Sigmoid colon (tissue), 7 donors: ENCODE results near the gene BHMT. TPM values are rescaled to one million over a fixed set of nuclear protein-coding genes. Genes with fewer than 3 reads are reported as not detected.

Experiments used
- DNase-seq: peaks from one replicate; pipeline ENCODE4 v3.0.0-alpha.2; 2019
- H3K27ac ChIP-seq, 4 donors: fragments of 200-600 bp; sonication (generic); one replicate each; pipeline ENCODE4 v1.5.1; 2016 to 2019; ENCODE audit warnings: mild to moderate bottlenecking in 1 of 4
- H3K27me3 ChIP-seq, 3 donors: fragments of 200-600 bp; sonication (generic); one replicate each; pipeline ENCODE4 v1.5.1; 2019; ENCODE audit warnings: mild to moderate bottlenecking in 1 of 3
- H3K36me3 ChIP-seq, 4 donors: fragments of 200-600 bp; sonication (generic); one replicate each; pipeline ENCODE4 v1.5.1; 2016 to 2019
- H3K4me1 ChIP-seq, 4 donors: fragments of 200-600 bp; sonication (generic); one replicate each; pipeline ENCODE4 v1.5.1; 2017 to 2019
- H3K4me3 ChIP-seq, 4 donors: fragments of 200-600 bp; sonication (generic); one replicate each; pipeline ENCODE4 v1.5.1; 2017 to 2019; ENCODE audit warnings: mild to moderate bottlenecking in 2 of 4, moderate library complexity in 1 of 4
- H3K9me3 ChIP-seq, 4 donors: fragments of 200-600 bp in 3 of 4; sonication (generic) in 3 of 4; one replicate each; pipeline versions ENCODE4 v1.5.1 to v1.6.1; 2013 to 2019
- EP300 ChIP-seq, 4 donors: sonication (generic); formaldehyde crosslinking; IDR thresholded peaks; one replicate each; pipeline ENCODE4 v1.6.1; 2017; ENCODE audit warnings: antibody characterized with exemption in 4 of 4
- POLR2A ChIP-seq, 2 donors: fragments of 450-650 bp; IDR thresholded peaks; one replicate each; pipeline ENCODE4 v1.6.1; 2016; ENCODE audit warnings: antibody characterized with exemption in 2 of 2, mild to moderate bottlenecking in 2 of 2, moderate library complexity in 2 of 2
- POLR2AphosphoS5 ChIP-seq, 4 donors: sonication (generic); formaldehyde crosslinking; IDR thresholded peaks; one replicate each; pipeline ENCODE4 v1.6.1; 2017; ENCODE audit warnings: antibody characterized with exemption in 4 of 4
- WGBS, 2 donors: extraction: QIAGEN DNeasy Blood & Tissue Kit; methylation state at CpG; one replicate each; pipeline ENCODE4 v1.1.7; 2013; 5-methylcytosine and 5-hydroxymethylcytosine counted together
- intact Hi-C: fragments of 100-400 bp; cut with DNase I; formaldehyde crosslinking; loops from one replicate; pipeline ENCODE4 v1.15.1; 2023
- polyA plus RNA-seq, 3 donors: library from polyadenylated mRNA; stranded (reverse); fragments of 200-250 nt; gene quantifications; one replicate each; pipeline ENCODE4 v1.2.3, GENCODE V29; 2013
- small RNA-seq, 3 donors: library from RNA; depleted of rRNA; stranded (forward); fragments of <200 nt; gene quantifications; one replicate each; pipeline ENCODE3, GENCODE V24; 2016
- total RNA-seq, 4 donors: library from RNA; depleted of rRNA; stranded (reverse); fragments of >200 nt; gene quantifications; one replicate each; pipeline ENCODE4 v1.1.0, GENCODE V29; 2016
- TF ChIP-seq, protein P1 (sequence below), 4 experiments: fragments of 450-650 bp in 3 of 4; fragments of 200-600 bp in 1 of 4; IDR thresholded peaks; one replicate each; pipeline ENCODE4 v1.5.1; 2016 to 2019; ENCODE audit warnings: antibody characterized with exemption in 4 of 4, mild to moderate bottlenecking in 3 of 4, moderate library complexity in 2 of 4
- donor health status: healthy with polysubstance abuse.
- donor health status: Bipolar disorder and iron deficiency.
- donor health status: healthy.

Gene BHMT
- total and polyA plus RNA-seq, 7 donors = 0.04 to 6.6 (median 0.36) TPM; not detected in 2

DNA sequence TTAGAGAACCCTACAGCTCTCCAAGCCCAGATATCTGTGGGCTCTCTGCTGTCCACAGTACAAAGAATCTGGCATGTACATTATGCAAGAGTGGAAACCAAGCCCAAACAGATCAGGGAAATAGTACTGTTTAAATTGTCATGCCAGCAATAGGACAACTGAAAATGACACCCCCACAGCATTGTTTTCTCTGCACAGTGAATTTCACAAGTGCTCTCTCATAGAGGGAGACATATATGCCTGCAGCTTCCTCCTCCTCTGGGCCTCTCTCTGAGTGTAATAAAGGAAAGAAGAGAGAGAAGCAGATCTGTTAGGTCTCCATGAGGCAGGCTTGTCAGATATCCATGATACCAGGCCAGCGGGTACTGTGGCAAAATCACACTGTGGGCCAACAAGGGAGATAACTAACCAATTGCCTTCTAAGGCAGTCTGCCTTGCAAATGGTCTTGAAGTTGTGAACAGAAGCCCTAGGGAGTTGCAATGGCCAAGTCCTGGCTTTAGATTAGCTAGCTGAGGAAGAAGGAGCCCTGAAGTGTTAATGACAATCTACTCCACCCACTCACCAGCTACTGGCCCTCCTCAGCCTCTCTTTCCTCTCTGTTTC is 69.9 kb downstream of the BHMT start:
- no peak for DNase-seq
- Histone ChIP-seq H3K27ac (peak overlapping the region; percentile 22 to 69 (median 56)), H3K36me3 (no peaks in the 10 kb centered on the region), H3K27me3 (no peaks in the 10 kb centered on the region), H3K4me3 (no peak overlapping the region), H3K9me3 (no peaks in the 10 kb centered on the region), H3K4me1 (peaks cover 0 to 40% (median 31%) of the 10 kb centered on the region in 4 donors)
- no peak for TF ChIP-seq EP300 (IDR thresholded peaks at IDR 0.05)
- no peak for TF ChIP-seq POLR2AphosphoS5 (IDR thresholded peaks at IDR 0.05)
- no peak for TF ChIP-seq POLR2A (IDR thresholded peaks at IDR 0.05)
- TF ChIP-seq, protein P1, sequence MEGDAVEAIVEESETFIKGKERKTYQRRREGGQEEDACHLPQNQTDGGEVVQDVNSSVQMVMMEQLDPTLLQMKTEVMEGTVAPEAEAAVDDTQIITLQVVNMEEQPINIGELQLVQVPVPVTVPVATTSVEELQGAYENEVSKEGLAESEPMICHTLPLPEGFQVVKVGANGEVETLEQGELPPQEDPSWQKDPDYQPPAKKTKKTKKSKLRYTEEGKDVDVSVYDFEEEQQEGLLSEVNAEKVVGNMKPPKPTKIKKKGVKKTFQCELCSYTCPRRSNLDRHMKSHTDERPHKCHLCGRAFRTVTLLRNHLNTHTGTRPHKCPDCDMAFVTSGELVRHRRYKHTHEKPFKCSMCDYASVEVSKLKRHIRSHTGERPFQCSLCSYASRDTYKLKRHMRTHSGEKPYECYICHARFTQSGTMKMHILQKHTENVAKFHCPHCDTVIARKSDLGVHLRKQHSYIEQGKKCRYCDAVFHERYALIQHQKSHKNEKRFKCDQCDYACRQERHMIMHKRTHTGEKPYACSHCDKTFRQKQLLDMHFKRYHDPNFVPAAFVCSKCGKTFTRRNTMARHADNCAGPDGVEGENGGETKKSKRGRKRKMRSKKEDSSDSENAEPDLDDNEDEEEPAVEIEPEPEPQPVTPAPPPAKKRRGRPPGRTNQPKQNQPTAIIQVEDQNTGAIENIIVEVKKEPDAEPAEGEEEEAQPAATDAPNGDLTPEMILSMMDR (IDR thresholded peaks at IDR 0.05) = no peak
- intact Hi-C loops = loop anchor here (5.0 kb wide), 1 partner anchor 56 kb away; the partner anchor contains the start of gene JMY
- 78 to 93% methylated on average over 1 of the region's 1 CpG for WGBS, 2 donors

Small RNA genes lying within 50 kb of the gene (small RNA-seq; reads per million reads assigned to genes)
- 0 to 0.07 (median 0) reads per million in 3 donors for gene RNY3P1

Other genes starting within 250 kb of the BHMT start
- gene ARSB, start 126.5 kb upstream of the BHMT start, total RNA-seq = 10 to 100 TPM in 3 of 4 donors, 1 to 10 TPM in 1; 8.6 to 22.2 (median 17.0) TPM
- 1 to 10 TPM; 1.2 to 4.8 (median 2.8) TPM for gene ARSB, start 126.5 kb upstream of the BHMT start, polyA plus RNA-seq
- 1 to 10 TPM; 1.8 to 5.3 (median 2.6) TPM for gene DMGDH, start 42.1 kb upstream of the BHMT start, total RNA-seq
- gene DMGDH, start 42.1 kb upstream of the BHMT start, polyA plus RNA-seq = under 1 TPM in 1 of 3 donors, not detected in 2; 0.41 TPM
- 10 to 100 TPM; 12.1 to 37.5 (median 26.0) TPM for gene BHMT2, start 42.0 kb upstream of the BHMT start, total RNA-seq
- gene BHMT2, start 42.0 kb upstream of the BHMT start, polyA plus RNA-seq = 1 to 10 TPM in 1 of 3 donors, under 1 TPM in 2; 0.86 to 3.0 (median 0.92) TPM
- 10 to 100 TPM; 33.2 to 58.7 (median 39.2) TPM for gene JMY, start 124.3 kb downstream of the BHMT start, total RNA-seq
- gene JMY, start 124.3 kb downstream of the BHMT start, polyA plus RNA-seq = 1 to 10 TPM; 1.4 to 3.8 (median 1.8) TPM